MV-4-11 (cell line): ENCODE measurements around the gene LPIN2.
A peak's percentile ranks its signal among the peaks of the same experiment; 100 is the strongest.

ENCODE experiments used
- DNase-seq: peaks from one replicate; lab custom pipeline; 2025; lab: John Stamatoyannopoulos, UW

LPIN2 gene

GRCh38 chr18:2982022-2982421 lies 30.9 kb downstream of the LPIN2 start:
- DNase-seq = no peak

GRCh38 chr18:2981212-2981728 lies 31.7 kb downstream of the LPIN2 start:
- DNase-seq = no peak

GRCh38 chr18:2979871-2980790 lies 32.8 kb downstream of the LPIN2 start:
- peak; percentile 64 for DNase-seq

GRCh38 chr18:2979129-2979528 lies 33.8 kb downstream of the LPIN2 start:
- DNase-seq = no peak

- DNase-seq = no peak
Observed at GRCh38 chr18:2978661-2979106, 34.3 kb downstream of the LPIN2 start.

- DNase-seq = no peak
Observed at GRCh38 chr18:2978208-2978607, 34.7 kb downstream of the LPIN2 start.

- DNase-seq = no peak
Observed at GRCh38 chr18:2976218-2977132, 36.5 kb downstream of the LPIN2 start.

- DNase-seq = no peak
Observed at GRCh38 chr18:2974731-2975130, 38.2 kb downstream of the LPIN2 start.

GRCh38 chr18:2971741-2972552 lies 41.0 kb downstream of the LPIN2 start:
- peak; percentile 71 for DNase-seq

GRCh38 chr18:2970772-2971659 lies 41.9 kb downstream of the LPIN2 start:
- DNase-seq = peak; percentile 90

- no peak for DNase-seq
Observed at GRCh38 chr18:2970344-2970743, 42.6 kb downstream of the LPIN2 start.

- peak; percentile 34 for DNase-seq
Observed at GRCh38 chr18:2969695-2970094, 43.2 kb downstream of the LPIN2 start.

- DNase-seq = peak; percentile 18
Observed at GRCh38 chr18:2968606-2969005, 44.3 kb downstream of the LPIN2 start.

GRCh38 chr18:2967820-2968219 lies 45.1 kb downstream of the LPIN2 start:
- DNase-seq = no peak

GRCh38 chr18:2967357-2967756 lies 45.6 kb downstream of the LPIN2 start:
- DNase-seq = no peak

GRCh38 chr18:2966560-2966959 lies 46.4 kb downstream of the LPIN2 start:
- DNase-seq = no peak

GRCh38 chr18:2965797-2966196 lies 47.1 kb downstream of the LPIN2 start:
- no peak for DNase-seq

- no peak for DNase-seq
Observed at GRCh38 chr18:2964361-2965010, 48.5 kb downstream of the LPIN2 start.
